MM.1S (cell line): ENCODE results near the gene C12orf75.

Experiments
- DNase-seq: peaks from one replicate; pipeline ENCODE4 v3.0.0-alpha.2; 2015
- H2AFZ ChIP-seq: fragments of 300-600 bp; sonication (generic); 2 replicates; pipeline ENCODE4 v1.6.0; 2016; ENCODE audit warnings: antibody characterized with exemption, low read length
- H3F3A ChIP-seq: fragments of 300-600 bp; sonication (generic); 2 replicates; pipeline ENCODE4 v1.6.1; 2016; ENCODE audit warnings: mild to moderate bottlenecking, antibody characterized with exemption, low read length, moderate library complexity, mixed read lengths; ENCODE audit not compliant: insufficient read depth
- H3K27ac ChIP-seq: fragments of 300-600 bp; sonication (generic); 2 replicates; pipeline ENCODE4 v1.5.1; 2016; ENCODE audit warnings: mild to moderate bottlenecking, low read length
- H3K27me3 ChIP-seq: fragments of 300-600 bp; sonication (generic); replicated peaks from 2 replicates; pipeline ENCODE4 v1.6.0; 2016; ENCODE audit warnings: low read length; ENCODE audit not compliant: insufficient read depth
- H3K36me3 ChIP-seq: fragments of 300-600 bp; sonication (generic); replicated peaks from 2 replicates; pipeline ENCODE4 v1.6.1; 2016; ENCODE audit warnings: mild to moderate bottlenecking, low read length, mixed read lengths; ENCODE audit not compliant: insufficient read depth
- H3K4me1 ChIP-seq: fragments of 300-600 bp; sonication (generic); 2 replicates; pipeline ENCODE4 v1.6.1; 2016; ENCODE audit warnings: low read length, mixed read lengths
- H3K4me2 ChIP-seq: fragments of 300-600 bp; sonication (generic); 2 replicates; pipeline ENCODE4 v1.6.0; 2016; ENCODE audit warnings: low read depth, low read length
- H3K4me3 ChIP-seq: fragments of 300-600 bp; sonication (generic); 2 replicates; pipeline ENCODE4 v1.5.1; 2016; ENCODE audit warnings: low read length, mixed read lengths
- H3K79me2 ChIP-seq: fragments of 300-600 bp; sonication (generic); 2 replicates; pipeline ENCODE4 v1.6.1; 2016; ENCODE audit warnings: mixed run types, low read length, mixed read lengths
- H3K9ac ChIP-seq: fragments of 300-600 bp; sonication (generic); 2 replicates; pipeline ENCODE4 v1.6.1; 2016; ENCODE audit warnings: low read length, mixed read lengths
- H3K9me2 ChIP-seq: fragments of 300-600 bp; sonication (generic); replicated peaks from 2 replicates; pipeline ENCODE4 v1.6.1; 2016; ENCODE audit warnings: mild to moderate bottlenecking, low read length, mixed read lengths; ENCODE audit not compliant: insufficient read depth
- H3K9me3 ChIP-seq: fragments of 300-600 bp; sonication (generic); replicated peaks from 2 replicates; pipeline ENCODE4 v1.6.1; 2016; ENCODE audit warnings: mild to moderate bottlenecking, low read length, mixed read lengths; ENCODE audit not compliant: insufficient read depth
- H4K20me1 ChIP-seq: fragments of 300-600 bp; sonication (generic); 2 replicates; pipeline ENCODE4 v1.6.1; 2016; ENCODE audit warnings: mild to moderate bottlenecking, low read length, moderate library complexity, mixed read lengths; ENCODE audit not compliant: insufficient read depth
- CTCF ChIP-seq: fragments of 300-600 bp; sonication (generic); IDR thresholded peaks from 2 replicates; pipeline ENCODE4 v1.5.1; 2016; ENCODE audit warnings: antibody characterized with exemption, low read length, mixed read lengths
- EZH2 ChIP-seq: fragments of 300-600 bp; sonication (generic); optimal IDR thresholded peaks from 2 replicates; pipeline ENCODE3; 2017; ENCODE audit warnings: low read depth, mild to moderate bottlenecking, antibody characterized with exemption, low read length, mixed read lengths
- EZH2phosphoT487 ChIP-seq: fragments of 300-600 bp; sonication (generic); IDR thresholded peaks from 2 replicates; pipeline ENCODE4 v1.6.1; 2018; ENCODE audit warnings: antibody characterized with exemption, low read length

C12orf75 gene

GRCh38 chr12:105291531-105291930 is 39.0 kb upstream of the C12orf75 start:
- no peaks in the 10 kb centered on the region for H3K79me2 ChIP-seq
- no peak overlapping the region for H3K4me2 ChIP-seq
- no peaks in the 10 kb centered on the region for H3K27me3 ChIP-seq
- H4K20me1 ChIP-seq = no peaks in the 10 kb centered on the region
- H3K9me3 ChIP-seq = no peaks in the 10 kb centered on the region
- no peak overlapping the region for H3K4me3 ChIP-seq
- H3K36me3 ChIP-seq = no peaks in the 10 kb centered on the region
- H3K9ac ChIP-seq = no peak overlapping the region
- H3K4me1 ChIP-seq = no peaks in the 10 kb centered on the region
- H3K27ac ChIP-seq = no peak overlapping the region
- TF ChIP-seq EZH2 = no peak
- TF ChIP-seq EZH2phosphoT487 = no peak
- no peak for TF ChIP-seq CTCF
- no peak overlapping the region for H2AFZ ChIP-seq
- H3F3A ChIP-seq = no peaks in the 10 kb centered on the region
- H3K9me2 ChIP-seq = no peaks in the 10 kb centered on the region
- no peak for DNase-seq

DNA sequence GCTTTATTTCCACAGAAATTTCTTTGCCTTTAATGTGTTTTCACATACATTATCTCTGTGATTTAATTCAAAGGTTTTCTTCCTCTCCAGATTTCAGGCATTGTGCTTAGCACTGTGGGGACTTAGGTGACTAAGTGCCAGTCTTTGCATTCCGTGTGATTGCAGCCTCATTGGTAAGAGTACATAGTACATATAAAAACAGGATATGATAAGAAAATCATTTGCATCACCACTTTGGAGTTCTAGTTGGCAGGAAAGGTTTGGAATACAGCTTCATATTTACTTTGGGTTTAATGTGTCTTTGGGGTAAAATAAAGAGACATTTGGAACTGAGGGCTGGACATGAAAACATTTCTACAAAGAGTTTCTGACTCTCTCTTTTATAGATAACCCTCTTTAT is 37.8 kb upstream of the C12orf75 start:
- Histone ChIP-seq H2AFZ (no peak overlapping the region), H3K27ac (no peak overlapping the region)
- no peak for TF ChIP-seq EZH2
- no peak for TF ChIP-seq EZH2phosphoT487
- TF ChIP-seq CTCF = no peak

GRCh38 chr12:105293187-105293586 is 37.3 kb upstream of the C12orf75 start:
- TF ChIP-seq CTCF = no peak
- TF ChIP-seq EZH2phosphoT487 = no peak
- no peak for TF ChIP-seq EZH2
- Histone ChIP-seq H3F3A (no peaks in the 10 kb centered on the region), H3K9me2 (no peaks in the 10 kb centered on the region), H3K4me2 (no peak overlapping the region), H3K9ac (no peak overlapping the region), H3K79me2 (no peaks in the 10 kb centered on the region), H3K27ac (no peak overlapping the region), H3K4me3 (no peak overlapping the region), H3K9me3 (no peaks in the 10 kb centered on the region), H3K4me1 (no peaks in the 10 kb centered on the region), H4K20me1 (no peaks in the 10 kb centered on the region), H2AFZ (no peak overlapping the region), H3K36me3 (no peaks in the 10 kb centered on the region), H3K27me3 (no peaks in the 10 kb centered on the region)
- DNase-seq = no peak

More for the DNA sequence above, 37.8 kb upstream of the C12orf75 start:
- H3K9me2 ChIP-seq = no peaks in the 10 kb centered on the region
- no peaks in the 10 kb centered on the region for H3K9me3 ChIP-seq
- no peaks in the 10 kb centered on the region for H3K27me3 ChIP-seq
- no peak overlapping the region for H3K9ac ChIP-seq
- H3K79me2 ChIP-seq = no peaks in the 10 kb centered on the region
- no peak overlapping the region for H3K4me3 ChIP-seq
- no peaks in the 10 kb centered on the region for H3F3A ChIP-seq
- no peaks in the 10 kb centered on the region for H4K20me1 ChIP-seq
- no peak overlapping the region for H3K4me2 ChIP-seq
- H3K36me3 ChIP-seq = no peaks in the 10 kb centered on the region
- DNase-seq = no peak
- H3K4me1 ChIP-seq = no peaks in the 10 kb centered on the region

DNA sequence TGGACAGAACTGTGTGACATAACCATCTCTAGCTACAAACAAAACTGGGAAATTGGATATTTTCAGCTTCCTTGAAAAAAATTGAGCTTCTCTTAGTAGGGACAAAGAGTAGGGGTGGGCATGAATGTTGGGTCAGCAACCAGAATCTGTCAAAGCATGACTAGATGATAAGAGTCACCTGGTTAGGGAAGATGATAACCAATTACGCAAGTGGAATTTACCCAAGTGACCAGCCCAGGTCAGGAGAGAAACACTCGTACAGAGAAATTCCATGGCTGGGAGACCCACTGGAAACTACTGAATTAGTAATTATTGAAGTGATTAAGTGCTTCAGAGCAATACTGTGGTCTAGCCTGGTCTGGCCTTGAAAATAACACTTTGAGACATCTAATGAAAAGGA is 36.3 kb upstream of the C12orf75 start:
- TF ChIP-seq EZH2phosphoT487 (no peak), CTCF (no peak), EZH2 (no peak)
- Histone ChIP-seq H4K20me1 (no peaks in the 10 kb centered on the region), H3K27ac (no peak overlapping the region), H3K9ac (no peak overlapping the region), H3K9me3 (no peaks in the 10 kb centered on the region), H3K9me2 (no peaks in the 10 kb centered on the region), H3K4me1 (no peaks in the 10 kb centered on the region), H2AFZ (no peak overlapping the region), H3K4me3 (no peak overlapping the region), H3K36me3 (no peaks in the 10 kb centered on the region), H3K4me2 (no peak overlapping the region), H3K79me2 (no peaks in the 10 kb centered on the region), H3F3A (no peaks in the 10 kb centered on the region), H3K27me3 (no peaks in the 10 kb centered on the region)
- no peak for DNase-seq
